Inferior parietal cortex (tissue), 1 donor: ENCODE measurements around the gene SH2D1A.
"Not testable (repeated sequence)": the region's sequence is repeated elsewhere in the genome, so short reads cannot be mapped to it uniquely, and the experiment has no call there.

ENCODE experiments used
- DNase-seq: peaks from one replicate; pipeline ENCODE4 v3.0.0-alpha.2; 2016; ENCODE audit errors: extremely low spot score

Gene SH2D1A

DNA sequence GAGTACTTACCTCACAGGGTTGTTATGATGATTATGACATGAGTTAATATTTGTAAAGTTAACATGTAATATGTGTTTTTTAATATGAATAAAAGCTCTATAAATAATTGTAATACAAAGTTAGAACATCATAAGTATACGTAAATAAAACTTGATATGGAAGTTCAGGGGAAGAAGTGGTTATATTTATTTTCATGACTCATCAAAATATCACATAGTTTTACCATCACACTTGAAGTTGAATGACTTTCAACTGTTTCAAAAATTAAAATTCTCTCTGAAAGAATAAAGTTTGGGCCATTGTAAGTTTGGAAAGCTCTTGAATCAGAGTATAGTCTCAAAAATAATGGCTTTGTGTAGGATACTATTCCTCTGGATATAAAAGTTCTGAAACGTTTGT is 8.3 kb downstream of the SH2D1A start:
- DNase-seq, result no peak

DNA sequence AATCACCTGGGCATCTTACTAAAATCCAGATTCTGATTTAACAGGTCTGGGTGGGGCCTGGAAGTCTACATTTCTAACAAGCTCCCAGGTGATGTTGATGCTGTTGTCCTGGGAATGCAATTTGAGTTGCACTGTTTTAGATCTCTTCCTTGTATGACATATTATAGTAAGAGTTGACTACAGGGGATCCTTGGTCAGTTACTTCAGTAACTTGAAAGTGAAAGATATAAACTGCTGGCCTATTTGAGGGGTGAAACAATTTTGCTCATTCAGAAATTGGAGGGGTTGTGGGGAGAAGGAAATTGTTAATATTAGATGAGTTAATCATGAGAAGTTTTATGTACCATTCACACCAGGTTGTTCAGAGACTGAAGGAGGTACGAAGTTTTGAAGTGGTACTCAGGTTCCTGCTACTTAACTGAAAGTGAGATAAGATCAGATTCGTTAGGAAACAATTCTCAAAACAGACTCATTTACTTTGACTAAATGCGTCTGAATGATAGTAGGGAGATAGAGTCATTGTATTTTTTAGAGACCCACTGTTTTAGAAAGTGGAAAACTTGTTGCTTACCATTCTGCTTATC is 12.5 kb downstream of the SH2D1A start:
- no peak for DNase-seq

DNA sequence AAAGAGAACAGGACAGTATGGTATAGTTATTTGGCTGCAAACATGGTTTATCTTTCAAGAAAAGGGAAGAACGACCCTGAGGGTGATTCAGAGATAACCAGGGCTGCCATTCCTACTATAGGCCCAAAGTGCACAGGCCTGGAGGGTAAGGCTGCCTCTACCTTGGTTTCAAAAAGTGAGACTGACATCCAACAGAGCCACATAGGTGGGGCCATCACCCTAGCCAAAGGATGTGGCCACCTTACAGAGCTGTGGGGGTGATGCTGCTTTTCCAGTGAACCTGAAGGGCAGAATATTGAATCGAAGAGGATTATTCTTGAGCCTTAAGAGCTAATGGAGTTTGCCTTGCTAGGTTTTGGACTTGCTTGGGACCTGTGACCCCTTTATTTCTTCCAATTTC is 15.7 kb downstream of the SH2D1A start:
- DNase-seq, result no peak

DNA sequence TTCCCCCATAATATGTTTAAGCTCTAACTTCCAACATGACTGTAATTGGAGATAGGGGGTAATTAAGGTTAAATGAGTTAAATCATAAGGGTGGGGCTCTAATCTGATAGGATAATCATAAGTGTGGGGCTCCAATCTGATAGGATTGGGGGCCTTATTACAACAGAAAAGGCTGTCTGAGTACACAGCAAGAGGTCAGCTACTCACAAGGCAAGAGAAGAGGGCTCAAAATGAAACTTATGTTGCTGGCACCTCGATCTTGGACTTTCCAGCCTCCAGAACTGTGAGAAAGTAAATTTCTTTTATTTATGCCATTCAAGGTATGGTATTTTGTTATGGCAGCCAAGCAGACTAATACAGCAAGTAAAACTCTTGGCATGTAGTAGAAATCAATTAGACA is 16.4 kb downstream of the SH2D1A start:
- no peak for DNase-seq

DNA sequence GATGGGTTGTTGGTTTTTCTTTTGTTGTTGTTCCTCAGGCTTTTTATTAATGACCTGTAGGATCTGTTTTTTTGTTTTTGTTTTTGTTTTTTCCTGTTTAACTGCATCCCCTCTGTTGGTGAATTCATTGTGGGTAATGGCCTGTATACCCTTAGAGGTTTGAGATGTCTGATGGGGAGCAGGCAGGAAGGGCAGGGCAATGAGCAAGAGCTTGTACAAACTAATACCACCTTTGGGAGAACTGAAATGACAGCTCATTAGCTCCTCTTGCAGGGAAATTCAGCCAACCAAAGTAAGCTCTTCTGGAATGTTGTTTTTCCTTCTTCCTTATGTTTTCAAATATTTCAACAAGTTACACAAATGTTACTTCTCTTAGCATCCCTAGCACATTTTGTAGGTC is 23.4 kb downstream of the SH2D1A start:
- no peak for DNase-seq

DNA sequence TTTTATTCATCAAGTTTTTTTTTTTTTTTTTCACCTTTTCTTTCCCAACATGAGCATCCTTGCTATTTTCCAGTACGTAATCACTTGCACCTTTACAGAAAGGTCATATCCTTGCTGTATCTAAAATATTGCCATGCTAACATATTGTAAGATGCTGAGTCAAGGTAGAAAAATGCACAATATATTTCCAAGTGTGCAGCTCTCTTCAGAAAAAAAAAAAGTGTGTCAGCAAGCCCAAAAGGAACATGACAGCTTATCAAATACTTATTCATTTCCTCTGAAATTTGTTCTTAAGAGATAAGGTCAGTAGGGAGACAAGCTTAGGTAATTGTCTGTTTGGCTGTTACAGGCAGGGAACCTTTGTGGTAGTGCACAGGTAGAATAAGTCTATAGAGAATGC is 27.0 kb downstream of the SH2D1A start:
- no peak for DNase-seq

DNA sequence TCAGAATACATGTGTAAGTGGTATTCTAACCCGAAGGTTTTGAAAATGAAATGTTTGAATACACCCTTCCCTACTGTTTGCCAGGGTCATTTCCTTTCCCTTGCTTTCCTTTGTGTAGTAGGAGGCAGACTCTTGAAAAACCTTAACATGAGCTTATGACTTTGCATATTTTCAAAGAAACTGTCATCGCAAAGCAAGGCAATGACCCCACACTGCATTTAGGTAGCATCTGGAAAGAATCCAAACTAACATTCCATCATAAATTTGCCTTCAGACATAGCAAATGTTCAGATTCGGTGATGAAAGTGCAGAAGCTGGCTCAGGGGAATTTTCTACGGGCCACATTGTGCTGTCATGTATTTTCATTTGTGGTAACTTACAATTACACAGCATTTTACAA is 32.3 kb downstream of the SH2D1A start:
- no peak for DNase-seq

DNA sequence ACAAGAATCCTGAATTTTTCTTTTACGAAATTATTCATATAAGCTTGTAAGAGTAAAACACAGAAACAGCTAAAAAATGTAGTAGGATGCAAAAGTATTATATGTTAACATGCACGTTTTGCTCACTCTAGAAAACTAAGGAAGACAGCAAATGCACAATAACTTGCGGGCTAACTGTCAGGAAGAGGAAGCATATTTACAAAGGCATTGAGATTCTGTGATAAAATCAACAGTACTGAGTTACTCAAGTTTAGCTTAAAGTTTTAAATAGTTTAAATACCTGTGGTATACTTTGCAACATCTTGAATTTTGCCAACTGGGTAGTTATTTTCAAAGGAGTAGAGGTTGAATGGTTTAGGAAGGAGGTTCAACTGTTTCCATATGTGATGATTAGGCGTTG is 37.0 kb downstream of the SH2D1A start:
- DNase-seq, result no peak

DNA sequence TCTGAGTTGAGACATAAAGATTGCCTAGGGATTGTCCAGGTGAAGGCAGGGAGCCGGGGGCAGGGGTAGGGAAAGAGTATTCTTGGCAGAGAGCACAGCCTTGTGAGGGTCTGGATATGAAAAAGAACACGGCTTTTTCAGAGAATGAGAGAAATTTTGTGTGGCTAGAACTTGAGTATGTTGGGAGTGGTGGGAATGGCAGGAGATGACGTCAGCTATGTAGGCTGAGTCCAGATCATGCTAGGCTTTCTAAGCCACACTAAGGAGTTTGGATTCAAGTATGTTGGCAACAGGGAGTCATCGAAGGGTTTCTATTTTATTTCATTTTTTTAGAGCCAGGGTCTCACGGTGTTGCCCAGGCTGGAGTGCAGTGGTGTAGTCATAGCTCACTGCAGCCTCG is 40.0 kb downstream of the SH2D1A start:
- DNase-seq, result no peak

DNA sequence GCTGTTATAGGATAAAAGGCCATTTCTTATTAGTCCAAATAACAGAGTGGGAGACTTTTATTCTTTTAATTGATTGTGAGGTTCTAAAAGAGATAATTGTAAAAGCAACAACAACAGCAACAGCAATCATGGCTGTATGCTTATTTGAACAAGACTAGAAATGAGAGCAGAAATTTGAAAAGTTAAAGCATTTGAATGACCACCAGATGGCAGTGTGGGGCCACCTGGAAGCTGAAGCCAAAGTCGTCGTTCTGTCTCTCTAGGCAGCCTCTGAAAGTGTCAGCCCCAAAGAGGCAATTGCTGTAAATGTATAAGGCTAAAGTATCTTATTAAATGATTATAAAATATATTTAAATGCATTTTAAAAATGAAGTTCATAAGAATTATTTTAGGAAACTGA is 42.2 kb downstream of the SH2D1A start:
- DNase-seq, result peak; percentile 67

DNA sequence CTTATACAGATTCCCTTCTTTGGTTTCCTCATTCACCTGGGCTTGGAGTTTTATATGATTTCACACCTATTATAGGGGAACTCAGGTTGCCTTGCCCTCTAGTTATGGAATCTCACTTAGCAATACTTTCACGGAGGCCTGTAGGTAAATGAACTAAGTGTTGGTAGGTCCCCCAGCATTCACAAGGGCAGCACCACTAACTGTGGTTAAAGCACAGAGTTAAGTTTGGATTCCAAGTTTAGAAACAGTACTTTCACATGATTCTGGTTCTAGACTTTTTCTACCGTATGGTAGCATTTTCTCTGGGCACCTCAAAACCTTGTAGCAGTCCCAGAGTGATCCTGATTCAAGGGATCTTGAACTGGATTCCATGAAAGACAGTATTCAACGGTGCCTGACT is 46.4 kb downstream of the SH2D1A start:
- DNase-seq, result no peak

DNA sequence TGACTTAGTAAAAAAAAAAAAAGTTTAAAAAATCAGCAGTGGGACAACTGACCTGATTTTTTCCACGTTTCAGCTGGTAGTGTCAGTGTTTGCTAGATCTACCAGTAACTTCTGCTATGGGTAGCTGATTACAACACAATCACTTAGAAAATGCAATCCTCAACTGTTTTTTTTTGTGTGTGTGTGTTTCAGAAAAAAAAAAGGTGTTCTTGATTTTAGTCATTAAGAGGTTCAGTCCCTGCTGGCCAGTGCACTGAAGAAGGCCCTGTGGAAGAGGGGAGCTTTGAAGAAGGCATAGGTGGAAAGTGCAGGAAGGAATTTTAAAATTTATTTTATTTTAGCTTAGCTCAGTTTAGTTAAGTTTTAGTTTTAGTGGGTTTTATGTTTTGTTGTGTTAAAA is 46.9 kb downstream of the SH2D1A start:
- no peak for DNase-seq

DNA sequence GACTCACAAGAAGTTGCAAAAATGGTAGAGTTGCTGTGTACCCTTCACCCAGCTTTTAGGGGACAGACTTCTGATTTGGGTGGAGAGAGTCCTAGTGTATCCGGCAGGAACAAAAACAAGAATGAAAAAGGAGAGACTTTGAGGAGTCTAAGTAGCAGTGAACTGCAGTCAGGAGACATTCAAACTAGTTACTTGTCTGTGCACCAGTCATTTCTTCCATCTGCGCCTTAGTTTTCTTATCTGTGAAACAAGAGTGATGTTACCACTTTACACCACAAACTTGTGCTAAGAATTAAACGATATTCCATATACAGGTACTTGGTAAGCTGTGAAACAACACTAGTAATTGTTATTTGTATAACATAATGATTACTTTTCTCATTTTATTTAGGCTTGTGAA is 47.3 kb downstream of the SH2D1A start:
- no peak for DNase-seq

DNA sequence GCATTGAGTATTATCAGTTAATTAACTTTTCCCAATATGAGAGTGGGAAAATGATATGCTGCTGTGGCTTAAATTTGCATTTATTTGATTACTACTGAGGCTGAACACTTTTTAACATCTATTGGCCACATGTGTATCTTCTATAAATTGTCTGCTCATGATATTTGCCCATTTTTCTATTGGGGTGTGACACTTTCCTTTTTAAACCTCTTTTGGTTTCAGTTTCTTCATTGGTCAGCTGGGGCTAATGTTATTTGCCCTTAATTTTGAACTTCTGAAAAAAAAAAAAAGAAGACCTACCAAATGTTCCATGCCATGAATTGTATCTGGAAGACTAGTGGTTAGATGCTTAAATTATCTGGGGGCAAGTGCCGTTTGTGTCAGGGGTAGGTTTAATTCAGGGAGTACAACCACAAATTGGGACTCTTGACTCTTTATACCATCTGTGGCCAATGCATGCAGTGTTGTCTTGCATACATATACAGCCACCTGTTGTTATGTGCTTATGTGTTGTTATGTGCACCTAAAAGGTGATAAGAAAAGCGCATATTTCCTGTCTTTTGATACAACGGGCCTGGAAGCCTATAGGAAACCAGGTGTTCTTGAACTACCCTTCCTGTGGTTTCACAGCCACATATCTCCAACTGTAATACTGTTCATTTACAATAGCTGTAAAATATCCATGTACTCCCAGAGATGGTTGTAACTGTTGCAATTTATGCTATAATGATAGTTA is 49.0 kb downstream of the SH2D1A start:
- no peak for DNase-seq

DNA sequence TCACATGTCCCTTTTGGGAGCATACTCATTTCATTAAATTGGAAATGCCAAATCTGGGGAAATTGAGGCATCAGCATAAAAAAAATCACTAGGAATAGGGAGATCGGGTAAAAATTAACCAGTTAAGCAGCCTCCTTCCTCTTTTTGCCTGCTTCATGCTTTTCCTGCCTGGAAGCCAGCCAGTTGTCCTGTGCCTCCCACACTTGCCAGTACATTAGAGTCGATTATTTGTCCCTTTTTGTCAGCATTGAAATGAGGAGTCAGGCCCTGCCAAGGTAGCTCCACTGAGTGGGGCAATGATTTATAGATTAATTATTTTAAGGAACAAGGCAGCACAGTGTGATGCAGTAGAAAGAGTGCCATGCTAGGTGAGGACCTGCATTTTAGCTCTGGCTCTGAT is 55.3 kb downstream of the SH2D1A start:
- DNase-seq, result no peak

DNA sequence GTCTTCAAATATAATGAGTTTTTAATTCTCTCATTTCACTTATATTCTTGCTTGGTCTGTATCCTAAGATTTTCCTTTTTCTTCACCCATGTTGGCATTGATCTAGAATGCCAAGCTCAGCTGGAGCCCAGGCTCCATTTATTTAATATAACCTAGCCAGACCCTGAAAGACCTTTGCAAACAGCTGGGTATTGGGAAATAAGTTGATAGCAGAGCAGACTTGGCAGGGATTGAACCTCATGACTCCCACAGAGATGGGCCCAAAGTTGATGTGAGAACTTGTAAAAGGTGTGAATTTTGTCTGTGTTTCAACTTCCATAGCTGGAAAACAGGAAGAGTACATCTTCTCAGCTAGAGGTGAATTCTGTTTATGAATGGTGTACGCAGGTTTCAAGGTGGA is 59.5 kb downstream of the SH2D1A start:
- DNase-seq, result no peak

DNA sequence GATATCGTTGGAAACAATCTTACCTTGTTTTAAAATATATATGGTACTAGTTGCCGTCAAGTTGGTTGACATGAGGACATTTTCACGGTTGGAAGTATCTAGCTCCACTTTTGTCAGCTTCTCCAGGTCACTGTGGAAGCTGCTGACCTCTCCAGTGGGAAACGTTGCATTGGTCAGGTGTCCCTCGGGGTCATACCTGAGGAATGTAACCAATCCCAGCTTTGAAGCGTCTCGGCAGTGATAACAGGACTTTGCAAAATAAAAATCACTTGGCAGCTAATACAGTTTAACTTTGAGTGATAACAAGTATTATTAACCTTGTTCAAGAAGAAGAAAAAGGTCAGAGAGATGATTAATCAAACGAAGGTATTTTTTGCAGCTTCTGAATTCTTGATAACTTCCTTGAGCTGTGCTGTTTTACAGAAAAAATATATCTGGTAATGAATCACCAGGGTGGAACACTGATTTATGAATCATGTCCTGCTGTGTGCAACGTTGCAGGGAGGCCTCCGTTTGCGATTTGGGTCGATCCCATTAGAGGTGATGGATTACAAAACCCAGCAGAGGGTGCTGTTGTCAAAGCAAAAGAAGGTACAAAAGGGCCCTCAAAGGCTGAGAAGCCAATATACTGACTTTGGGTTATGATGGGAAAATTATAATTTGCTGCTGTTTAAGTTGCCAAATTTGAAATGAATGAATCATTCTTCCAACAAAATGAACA is 60.1 kb downstream of the SH2D1A start:
- peak; percentile 68 for DNase-seq

DNA sequence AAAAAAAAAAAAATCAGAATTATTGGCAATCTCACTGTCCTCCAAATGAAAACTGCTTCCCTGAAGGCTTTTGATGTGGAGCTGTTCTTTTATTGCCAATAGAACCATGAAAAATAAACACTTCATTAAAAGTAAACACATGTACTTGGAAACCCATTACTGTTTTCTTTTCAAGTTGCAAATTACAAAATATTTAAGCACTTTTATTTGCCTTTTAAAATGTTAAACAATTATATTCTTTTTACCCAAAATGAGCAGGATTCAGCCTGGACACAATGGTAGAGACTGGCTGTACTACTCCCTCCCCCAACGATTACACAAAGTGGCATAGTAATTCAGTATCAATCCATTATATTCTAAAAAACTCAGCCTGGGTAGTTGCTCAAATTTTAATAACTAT is 60.9 kb downstream of the SH2D1A start:
- DNase-seq, result no peak

DNA sequence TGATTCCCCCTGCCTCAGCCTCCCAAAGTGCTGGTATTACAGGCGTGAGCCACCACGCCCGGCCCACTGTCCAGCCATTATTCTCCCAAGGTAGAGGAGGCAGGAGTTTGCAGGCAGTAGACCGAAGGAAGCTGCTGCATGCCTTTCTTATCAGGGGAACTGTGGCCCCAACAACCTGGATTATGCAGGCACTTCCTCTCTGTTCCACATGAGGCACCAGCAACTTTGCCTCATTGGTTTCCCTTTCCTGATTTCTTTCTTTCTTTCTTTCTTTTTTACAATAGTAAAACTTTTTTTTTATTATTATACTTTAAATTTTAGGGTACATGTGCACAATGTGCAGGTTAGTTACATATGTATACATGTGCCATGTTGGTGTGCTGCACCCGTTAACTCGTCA is 62.0 kb downstream of the SH2D1A start:
- not testable (repeated sequence) for DNase-seq

DNA sequence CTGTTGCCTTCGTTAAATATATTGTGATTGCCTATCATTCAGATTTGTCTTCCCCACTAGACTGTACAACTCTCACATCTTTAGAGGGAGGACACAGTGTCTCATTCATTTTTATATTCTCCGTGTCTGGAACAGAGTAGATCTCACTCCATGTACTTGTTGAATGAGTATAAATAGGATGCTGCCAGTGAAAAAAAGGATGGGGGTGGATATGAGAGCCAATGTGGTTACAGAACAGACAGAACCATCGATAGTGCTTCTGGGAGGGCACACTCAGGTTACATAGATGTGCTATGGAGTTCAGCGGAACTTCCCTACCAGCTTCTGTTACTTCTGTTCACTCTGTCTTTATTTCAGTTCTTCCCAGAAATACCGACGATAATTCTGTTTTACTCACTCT is 66.9 kb downstream of the SH2D1A start:
- no peak for DNase-seq

DNA sequence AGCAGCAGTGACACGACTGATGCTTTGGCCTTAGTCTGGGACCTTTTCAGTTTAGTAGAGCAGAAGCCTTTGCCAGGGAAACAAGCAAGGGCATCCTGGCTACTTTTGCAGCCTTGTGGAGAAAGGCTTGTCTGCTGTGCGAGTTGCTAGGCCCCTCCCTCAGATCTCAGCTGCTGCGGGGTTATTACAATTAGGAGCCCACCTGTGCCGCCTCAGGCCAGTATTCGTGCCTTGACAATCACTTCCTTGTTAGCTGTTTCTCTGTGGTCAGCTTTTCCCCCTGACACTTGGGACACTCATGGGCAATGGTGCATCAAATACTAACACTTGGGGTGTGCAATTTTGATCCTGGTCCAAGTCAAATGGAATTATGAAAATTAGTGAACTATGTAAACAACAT is 67.9 kb downstream of the SH2D1A start:
- no peak for DNase-seq

DNA sequence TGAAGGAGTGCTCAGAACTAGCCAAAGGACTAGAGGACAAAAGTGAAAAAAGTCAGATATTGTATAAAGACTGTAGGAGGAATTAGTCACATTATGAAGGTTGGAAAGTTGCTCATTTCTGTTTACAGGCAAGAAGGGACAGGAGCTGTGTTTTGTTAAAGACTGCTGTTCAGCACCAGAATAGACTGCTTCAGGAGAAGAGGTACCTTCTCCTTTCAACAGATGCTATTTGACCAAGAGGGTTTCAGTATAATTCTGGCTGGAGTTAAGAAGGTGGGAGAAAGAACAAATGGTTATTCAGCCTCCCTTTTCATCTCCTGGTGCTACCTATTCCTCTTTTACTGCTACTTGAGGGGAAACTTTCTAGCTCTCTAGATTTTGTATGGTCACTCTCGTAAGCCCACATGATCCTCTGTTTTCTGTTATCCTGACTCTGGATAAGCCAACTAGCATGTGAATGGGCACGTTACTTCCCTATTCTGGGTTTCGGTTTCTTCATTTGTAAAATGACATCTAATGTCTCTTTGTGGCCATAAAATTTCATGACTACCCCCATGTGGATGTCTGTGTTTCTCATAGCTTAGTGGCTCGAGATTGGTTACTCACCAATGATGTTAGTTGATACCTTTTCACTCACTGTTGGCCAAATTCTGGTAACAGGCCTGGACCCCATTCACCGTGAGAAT is 68.9 kb downstream of the SH2D1A start:
- no peak for DNase-seq
